ENCODE measurements around the gene GH1.
A peak's percentile ranks its signal among the peaks of the same experiment; 100 is the strongest.
"Not testable (repeated sequence)": the region's sequence is repeated elsewhere in the genome, so short reads cannot be mapped to it uniquely, and the experiment has no call there.

GH1 gene

DNA sequence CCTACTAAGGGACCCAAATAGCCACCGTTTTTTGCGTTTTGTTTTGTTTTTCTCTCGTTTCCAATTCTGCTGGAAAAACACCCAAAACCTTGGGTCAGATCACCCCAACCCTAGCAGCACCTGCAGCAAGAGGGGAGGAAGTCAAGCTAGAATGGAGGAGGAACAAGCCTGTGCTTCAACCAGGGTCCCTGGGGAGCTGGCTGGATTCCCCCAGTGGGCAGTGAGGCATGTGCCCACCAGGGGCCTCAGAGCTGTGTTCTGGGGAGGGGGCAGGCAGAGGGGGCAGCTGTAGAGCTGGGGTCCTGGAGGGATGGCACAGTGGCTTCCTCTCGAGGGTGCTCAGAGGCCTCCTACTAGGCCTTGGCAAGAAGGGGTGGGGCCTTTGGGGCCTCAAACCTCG lies 7.0 kb upstream of the GH1 start:
- no peak for DNase-seq

DNA sequence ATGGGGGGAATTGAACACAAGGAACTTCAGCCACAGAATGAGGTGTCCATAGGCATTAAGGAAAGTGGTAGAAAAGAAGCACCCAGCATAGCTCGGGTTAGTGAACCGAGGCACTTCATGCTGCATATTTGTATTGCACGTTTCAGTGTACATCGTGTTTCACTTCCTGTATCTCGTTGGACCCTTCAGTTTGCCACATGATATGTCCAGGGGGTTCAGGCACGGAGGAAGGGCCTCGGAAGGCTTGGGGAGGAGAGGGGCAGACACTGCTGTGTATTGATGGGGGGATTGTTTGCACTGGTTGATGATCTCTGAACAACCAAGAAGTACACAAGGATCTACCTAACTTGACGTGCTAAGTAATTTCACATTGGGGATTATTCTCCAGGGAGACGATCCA lies 3.8 kb upstream of the GH1 start:
- DNase-seq, result not testable (repeated sequence)

DNA sequence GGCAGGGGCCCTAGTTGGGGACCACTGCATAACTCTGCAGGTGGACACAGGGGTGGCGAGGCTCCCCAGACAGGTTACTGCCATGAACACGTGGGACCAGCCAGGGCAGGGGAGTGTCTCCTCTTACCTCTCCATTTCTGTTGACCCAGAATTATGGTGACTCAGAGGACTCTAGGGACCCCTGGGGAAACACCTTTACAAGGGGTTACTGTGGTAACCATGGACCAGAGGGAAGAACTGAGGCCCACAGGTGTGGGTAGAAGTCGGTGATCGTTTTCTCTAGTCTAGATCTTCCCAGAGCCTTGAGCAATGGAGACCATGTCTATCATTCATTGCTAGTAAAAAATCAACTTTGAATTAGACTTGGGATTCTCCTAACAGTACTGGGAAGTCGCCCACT lies 2.1 kb upstream of the GH1 start:
- not testable (repeated sequence) for DNase-seq

DNA sequence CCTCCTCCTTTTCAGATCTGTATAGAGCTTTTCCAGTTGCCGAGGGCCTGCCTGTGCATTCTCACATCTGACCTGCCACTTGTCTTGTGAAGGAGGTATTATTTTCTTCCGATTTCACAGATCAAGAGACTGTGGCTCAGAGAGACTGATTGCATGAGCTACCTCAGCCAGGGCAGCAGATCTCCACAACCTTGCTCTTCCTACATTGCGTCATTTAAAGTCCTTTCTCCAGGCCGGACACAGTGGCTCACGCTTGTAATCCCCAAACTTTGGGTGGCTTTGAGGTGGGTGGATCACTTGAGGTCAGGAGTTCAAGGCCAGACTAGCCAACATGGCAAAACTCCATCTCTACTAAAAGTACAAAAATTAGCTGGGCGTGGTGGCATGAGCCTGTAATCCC lies 1.4 kb upstream of the GH1 start:
- not testable (repeated sequence) for DNase-seq

DNA sequence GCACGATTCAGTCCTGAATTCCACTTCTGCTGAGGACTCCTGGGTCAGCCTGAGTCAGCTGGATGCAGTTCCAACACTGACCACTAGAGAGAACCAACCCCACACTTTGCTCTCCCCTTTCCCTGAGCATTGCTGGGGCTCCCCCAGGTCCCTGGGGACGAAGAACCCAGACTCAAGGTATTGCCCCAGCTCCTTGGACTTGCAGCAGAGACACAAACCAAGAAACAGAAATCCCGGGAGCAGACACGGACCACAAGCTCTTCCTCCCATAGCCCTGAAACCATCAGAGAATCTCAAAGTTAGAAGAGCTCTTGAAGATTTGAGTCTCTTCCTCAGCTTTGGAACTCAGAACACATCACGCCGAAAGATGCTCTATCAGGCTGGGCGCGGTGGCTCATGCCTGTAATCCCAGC lies 678 bp upstream of the GH1 start:
- DNase-seq, result peak; percentile 39

DNA sequence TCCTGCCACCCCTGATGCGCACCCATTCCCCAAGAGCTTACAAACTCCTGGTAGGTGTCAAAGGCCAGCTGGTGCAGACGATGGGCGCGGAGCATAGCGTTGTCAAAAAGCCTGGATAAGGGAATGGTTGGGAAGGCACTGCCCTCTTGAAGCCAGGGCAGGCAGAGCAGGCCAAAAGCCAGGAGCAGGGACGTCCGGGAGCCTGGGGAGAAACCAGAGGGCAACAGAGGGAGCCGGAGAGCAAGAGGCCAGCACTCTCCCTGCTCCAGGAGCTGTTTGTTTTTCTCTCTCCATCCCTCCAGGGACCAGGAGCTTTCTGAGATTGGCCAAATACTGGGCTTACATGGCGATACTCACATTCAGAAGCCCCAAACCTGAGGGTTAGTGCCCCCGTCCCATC lies 334 bp downstream of the GH1 start:
- DNase-seq, result no peak

DNA sequence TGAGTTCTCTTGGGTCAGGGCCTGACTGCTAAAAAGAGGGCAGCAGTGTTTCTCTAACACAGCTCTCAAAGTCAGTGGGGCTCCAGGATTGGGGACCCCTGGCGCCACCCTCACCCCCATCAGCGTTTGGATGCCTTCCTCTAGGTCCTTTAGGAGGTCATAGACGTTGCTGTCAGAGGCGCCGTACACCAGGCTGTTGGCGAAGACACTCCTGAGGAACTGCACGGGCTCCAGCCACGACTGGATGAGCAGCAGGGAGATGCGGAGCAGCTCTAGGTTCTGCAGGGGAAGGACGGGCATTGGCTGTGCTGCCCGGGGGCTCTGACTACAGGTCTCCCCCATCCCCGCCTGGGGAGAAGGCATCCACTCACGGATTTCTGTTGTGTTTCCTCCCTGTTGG lies 993 bp downstream of the GH1 start:
- no peak for DNase-seq

DNA sequence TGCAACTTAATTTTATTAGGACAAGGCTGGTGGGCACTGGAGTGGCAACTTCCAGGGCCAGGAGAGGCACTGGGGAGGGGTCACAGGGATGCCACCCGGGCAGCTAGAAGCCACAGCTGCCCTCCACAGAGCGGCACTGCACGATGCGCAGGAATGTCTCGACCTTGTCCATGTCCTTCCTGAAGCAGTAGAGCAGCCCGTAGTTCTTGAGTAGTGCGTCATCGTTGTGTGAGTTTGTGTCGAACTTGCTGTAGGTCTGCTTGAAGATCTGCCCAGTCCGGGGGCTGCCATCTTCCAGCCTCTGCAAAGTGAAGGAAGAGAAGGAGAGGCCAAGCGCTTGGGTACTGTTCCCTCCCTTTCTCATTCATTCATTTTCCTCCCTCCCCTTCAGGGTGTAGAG lies 1.4 kb downstream of the GH1 start:
- DNase-seq, result not testable (repeated sequence)

DNA sequence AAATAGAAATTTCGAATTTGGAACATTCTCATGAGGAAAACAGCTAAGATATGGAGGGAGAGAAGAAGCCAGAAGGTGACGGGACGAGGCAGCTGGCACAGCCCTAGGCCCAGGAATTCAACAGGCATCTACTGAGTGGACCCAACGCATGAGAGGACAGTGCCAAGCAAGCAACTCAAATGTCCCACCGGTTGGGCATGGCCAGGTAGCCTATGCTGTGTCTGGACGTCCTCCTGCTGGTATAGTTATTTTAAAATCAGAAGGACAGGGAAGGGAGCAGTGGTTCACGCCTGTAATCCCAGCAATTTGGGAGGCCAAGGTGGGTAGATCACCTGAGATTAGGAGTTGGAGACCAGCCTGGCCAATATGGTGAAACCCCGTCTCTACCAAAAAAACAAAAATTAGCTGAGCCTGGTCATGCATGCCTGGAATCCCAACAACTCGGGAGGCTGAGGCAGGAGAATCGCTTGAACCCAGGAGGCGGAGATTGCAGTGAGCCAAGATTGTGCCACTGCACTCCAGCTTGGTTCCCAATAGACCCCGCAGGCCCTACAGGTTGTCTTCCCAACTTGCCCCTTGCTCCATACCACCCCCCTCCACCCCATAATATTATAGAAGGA lies 2.0 kb downstream of the GH1 start:
- no peak for DNase-seq

DNA sequence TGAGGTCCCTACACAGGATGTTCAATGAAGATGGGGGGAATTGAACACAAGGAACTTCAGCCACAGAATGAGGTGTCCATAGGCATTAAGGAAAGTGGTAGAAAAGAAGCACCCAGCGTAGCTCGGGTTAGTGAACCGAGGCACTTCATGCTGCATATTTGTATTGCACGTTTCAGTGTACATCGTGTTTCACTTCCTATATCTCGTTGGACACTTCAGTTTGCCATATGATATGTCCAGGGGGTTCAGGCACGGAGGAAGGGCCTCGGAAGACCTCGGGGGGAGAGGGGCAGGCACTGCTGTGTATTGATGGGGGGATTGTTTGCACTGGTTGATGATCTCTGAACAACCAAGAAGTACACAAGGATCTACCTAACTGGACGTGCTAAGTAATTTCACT lies 2.9 kb downstream of the GH1 start:
- DNase-seq, result not testable (repeated sequence)

DNA sequence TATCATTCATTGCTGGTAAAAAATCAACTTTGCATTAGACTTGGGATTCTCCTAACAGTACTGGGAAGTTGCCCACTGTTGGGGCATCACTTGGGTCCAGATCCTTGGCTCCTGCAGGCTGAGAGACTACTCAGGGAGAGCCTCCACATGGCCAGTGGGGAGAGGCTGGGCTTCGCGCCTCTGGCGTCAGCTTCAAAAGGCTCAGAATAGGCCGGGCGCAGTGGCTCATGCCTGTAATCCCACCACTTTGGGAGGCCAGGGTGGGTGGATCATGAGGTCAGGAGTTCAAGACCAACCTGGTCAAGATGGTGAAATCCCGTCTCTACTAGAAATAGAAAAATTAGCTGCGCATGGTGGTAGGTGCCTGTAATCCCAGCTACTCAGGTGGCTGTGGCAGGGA lies 4.2 kb downstream of the GH1 start:
- DNase-seq, result no peak

DNA sequence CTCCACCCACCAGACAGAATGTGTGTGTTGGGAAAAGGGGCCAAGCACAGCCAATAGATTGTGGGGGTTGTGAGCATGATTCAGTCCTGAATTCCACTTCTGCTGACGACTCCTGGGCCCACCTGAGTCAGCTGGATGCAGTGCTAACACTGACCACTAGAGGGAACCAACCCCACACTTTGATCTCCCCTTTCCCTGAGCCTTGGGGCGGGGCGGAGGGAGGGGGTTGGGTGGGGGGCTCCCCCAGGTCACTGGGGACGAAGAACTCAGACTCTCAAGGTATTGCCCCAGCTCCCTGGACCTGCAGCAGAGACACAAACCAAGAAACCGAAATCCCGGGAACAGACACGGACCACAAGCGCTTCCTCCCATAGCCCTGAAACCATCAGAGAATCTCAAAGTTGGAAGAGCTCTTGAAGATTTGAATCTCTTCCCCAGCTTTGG lies 7.0 kb downstream of the GH1 start:
- DNase-seq, result peak; percentile 22

DNA sequence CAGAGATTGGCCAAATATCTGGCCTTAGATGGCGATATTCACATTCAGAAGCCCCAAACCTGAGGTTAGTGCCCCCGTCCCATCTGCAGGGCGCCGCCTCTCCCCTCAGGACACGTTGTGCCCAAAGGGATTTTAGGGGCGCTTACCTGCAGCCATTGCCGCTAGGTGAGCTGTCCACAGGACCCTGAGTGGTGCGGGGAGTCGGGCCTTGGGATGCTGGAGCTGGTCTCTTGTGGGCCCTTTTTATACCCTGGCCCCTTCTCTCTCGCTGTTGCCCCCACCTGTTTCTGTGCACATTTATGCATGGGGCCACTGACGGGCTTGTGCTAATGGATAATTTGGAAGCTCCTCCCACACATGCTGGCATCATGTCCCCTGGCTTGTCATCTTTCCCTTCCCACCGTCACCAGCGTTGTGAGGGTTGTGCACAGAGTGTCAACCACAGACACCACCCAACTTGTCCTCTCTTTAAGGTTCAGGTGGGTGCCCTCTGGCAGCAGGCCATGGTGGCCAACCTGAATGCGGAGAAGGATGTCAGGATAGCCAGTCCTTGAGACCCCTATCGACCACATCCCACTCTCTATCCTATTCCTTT lies 7.5 kb downstream of the GH1 start, which contains the start of gene CSHL1:
CSHL1 (minus strand) TSS at position 218 of the 595 bp plus-strand sequence; CDS start at position 156, 62 bp downstream.
- no peak for DNase-seq

DNA sequence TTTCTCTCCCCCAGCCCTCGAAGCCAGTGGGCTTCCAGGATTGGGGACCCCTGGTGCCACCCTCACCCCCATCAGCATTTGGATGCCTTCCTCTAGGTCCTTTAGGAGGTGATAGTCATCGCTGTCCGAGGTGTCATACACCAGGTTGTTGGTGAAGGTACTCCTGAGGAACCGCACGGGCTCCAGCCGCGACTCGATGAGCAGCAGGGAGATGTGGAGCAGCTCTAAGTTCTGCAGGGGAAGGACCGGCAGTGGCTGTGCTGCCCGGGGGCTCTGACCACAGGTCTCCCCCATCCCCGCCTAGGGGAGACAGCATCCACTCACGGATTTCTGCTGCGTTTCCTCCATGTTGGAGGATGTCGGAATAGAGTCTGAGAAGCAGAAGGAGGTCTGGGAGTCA lies 8.5 kb downstream of the GH1 start:
- DNase-seq, result no peak

DNA sequence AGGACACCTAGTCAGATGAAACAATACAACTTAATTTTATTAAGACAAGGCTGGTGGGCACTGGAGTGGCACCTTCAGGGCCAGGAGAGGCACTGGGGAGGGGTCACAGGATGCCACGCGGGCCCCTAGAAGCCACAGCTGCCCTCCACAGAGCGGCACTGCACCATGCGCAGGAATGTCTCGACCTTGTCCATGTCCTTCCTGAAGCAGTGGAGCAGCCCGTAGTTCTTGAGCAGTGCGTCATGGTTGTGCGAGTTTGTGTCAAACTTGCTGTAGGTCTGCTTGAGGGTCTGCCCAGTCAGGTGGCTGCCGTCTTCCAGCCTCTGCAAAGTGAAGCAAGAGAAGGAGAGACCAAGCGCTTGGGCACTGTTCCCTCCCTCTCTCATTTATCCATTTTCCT lies 9.1 kb downstream of the GH1 start:
- not testable (repeated sequence) for DNase-seq

DNA sequence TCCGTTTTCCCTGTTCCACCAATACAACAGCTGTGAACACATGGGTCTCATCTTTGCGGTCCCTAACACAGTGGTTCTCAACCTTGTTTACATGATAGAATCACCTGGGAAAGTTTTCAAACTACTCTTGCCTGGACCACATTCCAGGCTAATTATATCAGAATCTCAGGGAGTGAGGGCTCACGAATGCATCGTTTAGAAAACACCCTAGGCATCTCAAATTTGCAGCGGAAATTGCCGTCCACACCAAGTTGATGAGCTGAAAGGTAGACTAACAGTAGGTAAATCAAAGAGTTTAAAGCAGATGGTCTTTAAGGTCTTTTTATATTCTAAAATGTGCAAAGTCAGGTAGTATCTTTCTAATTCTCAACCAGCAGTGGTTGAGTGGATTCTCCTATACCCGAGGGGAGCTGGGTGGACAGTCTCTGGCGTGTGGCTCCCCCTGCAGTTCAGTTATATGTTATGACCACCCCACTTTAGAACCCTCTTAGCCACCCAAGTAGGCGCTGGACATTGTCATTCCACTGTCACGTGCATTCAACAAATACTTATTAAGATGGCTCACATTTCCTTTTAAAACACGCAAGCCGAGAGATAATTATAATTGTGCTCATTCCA lies 11.4 kb downstream of the GH1 start:
- DNase-seq, result peak; percentile 20

DNA sequence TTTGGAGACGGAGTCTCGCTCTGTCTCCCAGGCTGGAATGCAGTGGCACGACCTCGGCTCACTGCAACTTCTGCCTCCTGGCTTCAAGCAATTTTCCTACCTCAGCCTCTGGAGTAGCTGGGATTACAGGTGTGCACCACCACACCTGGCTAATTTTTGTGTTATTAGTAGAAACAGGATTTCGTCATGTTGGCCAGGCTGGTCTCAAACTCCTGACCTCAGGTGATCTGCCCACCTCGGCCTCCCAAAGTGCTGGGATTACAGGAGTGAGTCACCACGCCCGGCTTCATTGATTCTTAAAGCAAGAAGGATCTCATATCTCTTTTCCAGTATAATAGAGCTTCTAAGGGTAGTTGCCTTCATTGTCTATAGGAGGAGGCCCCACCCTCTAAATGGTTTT lies 13.8 kb downstream of the GH1 start:
- not testable (repeated sequence) for DNase-seq

DNA sequence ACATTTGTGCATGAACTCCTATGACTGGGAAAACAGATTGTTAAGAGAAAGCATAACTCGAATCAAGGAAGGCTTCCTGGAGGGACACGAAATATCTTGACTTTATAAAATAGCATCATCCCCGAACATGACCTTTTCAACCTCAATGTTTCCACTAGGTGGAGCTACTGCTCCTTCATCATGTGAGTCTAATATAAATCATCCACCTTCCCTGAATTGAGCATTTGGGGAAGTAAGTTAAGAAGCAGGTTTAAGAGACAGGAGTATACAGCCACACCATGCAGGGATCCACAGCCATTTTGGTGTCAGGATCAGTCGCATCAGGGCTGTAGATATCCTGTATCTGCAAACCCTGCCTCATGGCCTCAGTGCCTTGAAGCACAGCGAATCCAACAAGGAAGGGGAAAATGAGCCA lies 14.8 kb downstream of the GH1 start:
- not testable (repeated sequence) for DNase-seq

DNA sequence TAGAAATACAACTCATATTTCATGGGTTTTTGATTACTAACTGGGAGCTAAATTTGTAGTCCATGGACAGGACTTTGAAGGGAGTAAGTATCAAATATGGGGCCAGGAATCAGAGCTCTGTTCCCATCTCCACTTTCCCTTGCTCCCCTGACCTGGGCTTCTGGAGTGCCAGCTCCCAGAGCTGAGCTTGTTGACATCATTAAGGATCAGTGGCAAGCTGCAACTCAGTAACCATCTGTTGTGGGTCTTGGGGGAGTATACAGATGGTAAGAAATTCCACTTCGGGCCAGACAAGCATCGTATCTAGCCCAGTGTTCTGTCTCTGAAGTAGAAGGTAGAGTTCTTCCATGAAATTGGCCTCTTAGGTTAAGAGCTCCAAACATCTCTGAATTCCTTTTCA lies 16.7 kb downstream of the GH1 start:
- not testable (repeated sequence) for DNase-seq

DNA sequence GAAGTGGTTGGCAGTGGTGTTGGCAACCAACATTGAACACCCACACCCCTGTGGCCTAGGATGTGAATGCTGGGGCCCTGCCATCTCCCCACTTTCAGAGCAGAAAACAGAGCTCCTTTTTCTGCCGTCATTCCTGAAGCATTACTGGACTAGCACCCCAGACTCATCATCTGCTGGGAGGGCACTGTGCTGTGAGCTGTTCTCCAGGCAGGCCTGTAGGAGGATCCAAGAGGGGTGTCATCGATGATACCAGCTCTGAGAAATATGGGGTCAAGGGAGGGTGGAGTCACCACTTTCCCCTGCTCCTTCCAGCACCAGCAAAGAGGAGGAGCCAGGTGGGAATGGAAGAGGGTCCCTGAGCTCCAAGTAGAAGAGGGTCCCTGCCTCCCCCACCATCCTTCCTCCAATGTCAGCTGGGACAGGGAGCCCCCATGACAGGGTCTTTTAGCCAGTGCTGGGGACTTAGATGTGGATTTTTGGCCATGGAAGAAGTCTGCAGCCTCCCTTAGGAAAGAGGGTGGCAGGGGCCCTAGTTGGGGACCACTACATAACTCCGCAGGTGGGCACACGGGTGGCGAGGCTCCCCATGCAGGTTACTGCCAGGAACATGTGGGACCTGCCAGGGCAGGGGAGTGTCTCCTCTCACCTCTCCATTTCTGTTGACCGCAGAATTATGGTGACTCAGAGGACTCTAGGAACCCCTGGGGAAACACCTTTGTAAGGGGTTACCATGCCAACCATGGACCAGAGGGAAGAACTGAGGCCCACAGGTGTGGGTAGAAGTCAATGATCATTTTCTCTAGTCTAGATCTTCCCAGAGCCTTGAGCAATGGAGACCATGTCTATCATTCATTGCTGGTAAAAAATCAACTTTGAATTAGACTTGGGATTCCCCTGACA lies 19.5 kb downstream of the GH1 start:
- not testable (repeated sequence) for DNase-seq

DNA sequence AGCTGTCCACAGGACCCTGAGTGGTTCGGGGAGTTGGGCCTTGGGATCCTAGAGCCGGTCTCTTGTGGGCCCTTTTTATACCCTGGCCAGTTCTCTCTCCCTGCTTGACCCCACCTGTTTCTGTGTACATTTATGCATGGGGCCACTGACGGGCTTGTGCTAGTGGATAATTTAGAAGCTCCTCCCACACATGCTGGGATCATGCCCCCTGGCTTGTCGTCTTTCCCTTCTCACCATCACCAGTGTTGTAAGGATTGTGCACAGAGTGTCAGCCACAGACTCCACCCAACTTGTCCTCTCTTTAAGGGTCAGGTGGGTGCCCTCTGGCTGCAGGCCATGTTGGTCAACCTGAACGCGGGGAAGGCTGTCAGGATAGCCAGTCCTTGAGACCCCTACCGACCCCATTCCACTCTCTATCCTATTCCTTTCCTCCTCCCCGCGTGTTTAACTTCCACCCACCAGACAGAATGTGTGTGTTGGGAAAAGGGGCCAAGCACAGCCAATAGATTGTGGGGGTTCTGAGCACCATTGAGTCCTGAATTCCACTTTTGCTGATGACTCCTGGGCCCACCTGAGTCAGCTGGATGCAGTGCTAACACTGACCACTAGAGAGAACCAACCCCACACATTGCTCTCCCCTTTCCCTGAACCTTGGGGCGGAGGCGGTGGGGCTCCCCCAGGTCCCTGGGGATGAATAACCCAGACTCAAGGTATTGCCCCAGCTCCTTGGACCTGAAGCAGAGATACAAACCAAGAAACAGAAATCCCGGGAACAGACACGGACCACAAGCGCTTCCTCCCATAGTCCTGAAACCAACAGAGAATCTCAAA lies 21.9 kb downstream of the GH1 start, which contains the start of gene CSH1:
CSH1 (minus strand) TSS at position 51 of the 831 bp plus-strand sequence. CDS start 63 bp downstream, outside the sequence.
- not testable (repeated sequence) for DNase-seq

DNA sequence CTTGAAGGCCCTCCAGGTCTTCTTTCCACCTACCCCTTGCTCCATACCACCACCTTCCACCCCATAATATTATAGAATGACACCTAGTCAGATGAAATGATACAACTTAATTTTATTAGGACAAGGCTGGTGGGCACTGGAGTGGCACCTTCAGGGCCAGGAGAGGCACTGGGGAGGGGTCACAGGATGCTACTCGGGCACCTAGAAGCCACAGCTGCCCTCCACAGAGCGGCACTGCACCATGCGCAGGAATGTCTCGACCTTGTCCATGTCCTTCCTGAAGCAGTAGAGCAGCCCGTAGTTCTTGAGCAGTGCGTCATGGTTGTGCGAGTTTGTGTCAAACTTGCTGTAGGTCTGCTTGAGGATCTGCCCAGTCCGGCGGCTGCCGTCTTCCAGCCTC lies 23.8 kb downstream of the GH1 start:
- DNase-seq, result not testable (repeated sequence)
